ENCODE measurements around the gene MVP. TPM values are rescaled to one million over a fixed set of nuclear protein-coding genes. Genes with fewer than 3 reads are reported as not detected.

MVP gene
- total RNA-seq, 4 donors from 2014 or later, result 82.2 to 162 (median 129) TPM

DNA sequence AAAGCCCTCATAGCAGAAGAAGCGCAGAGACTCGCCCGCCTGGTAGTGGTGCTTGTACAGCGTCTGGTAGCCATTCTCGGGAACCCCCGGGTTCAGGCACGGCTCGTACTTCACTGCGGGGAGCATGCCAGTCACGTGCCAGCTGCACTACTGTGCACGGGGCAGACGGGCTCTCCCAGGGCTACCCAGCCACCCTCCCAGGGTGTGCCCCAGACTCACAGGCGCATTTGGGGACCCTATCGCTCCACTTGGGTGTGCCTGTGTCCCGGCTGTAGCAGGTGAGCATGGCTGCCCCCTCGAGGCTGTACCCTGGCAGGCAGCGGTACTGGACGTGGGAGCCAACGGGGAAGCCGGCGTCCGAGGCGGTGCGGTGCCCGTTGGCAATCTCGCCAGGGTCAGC is 53.1 kb downstream of the MVP start:
- WGBS, 2 donors (ENCODE audit: low coverage in 1 of 2), result no CpG with 5 or more reads among the region's 26 CpGs
- TF ChIP-seq, protein P1, sequence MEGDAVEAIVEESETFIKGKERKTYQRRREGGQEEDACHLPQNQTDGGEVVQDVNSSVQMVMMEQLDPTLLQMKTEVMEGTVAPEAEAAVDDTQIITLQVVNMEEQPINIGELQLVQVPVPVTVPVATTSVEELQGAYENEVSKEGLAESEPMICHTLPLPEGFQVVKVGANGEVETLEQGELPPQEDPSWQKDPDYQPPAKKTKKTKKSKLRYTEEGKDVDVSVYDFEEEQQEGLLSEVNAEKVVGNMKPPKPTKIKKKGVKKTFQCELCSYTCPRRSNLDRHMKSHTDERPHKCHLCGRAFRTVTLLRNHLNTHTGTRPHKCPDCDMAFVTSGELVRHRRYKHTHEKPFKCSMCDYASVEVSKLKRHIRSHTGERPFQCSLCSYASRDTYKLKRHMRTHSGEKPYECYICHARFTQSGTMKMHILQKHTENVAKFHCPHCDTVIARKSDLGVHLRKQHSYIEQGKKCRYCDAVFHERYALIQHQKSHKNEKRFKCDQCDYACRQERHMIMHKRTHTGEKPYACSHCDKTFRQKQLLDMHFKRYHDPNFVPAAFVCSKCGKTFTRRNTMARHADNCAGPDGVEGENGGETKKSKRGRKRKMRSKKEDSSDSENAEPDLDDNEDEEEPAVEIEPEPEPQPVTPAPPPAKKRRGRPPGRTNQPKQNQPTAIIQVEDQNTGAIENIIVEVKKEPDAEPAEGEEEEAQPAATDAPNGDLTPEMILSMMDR (IDR thresholded peaks at IDR 0.05), result no peak
- TF ChIP-seq EP300 (IDR thresholded peaks at IDR 0.05) (no peak), POLR2A (IDR thresholded peaks at IDR 0.05) (no peak), POLR2AphosphoS5 (IDR thresholded peaks at IDR 0.05) (no peak)
- Histone ChIP-seq H3K27me3 (peaks cover 38% of the 10 kb centered on the region), H3K4me1 (peaks cover 0 to 16% (median 0%) of the 10 kb centered on the region in 3 donors), H3K36me3 (no peaks in the 10 kb centered on the region), H3K9me3 (no peaks in the 10 kb centered on the region), H3K27ac (no peak overlapping the region), H3K4me3 (no peak overlapping the region)
- no peak for ATAC-seq

DNA sequence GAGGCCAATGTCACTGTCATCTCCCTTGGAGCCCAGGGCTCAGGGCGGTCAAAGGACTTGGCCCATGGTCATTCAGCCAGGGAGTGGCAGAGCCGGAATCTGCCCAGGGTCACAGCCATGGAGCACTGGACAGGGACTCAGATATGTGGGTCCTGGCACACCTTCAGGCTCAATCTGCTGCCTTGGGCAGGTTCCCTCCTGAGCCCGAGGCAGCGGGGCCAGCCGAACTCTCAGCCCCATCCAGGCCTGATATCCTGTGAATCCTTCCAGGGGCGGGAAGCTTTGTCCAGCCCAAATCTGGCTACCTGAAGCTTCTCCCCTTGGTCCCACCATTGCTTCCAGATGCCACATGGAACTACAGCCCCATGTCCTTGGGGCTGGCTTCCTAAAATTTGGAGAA is 54.9 kb downstream of the MVP start:
- H3K27me3 ChIP-seq, result peaks cover 57% of the 10 kb centered on the region
- peaks cover 0 to 16% (median 0%) of the 10 kb centered on the region in 3 donors for H3K4me1 ChIP-seq
- 89 to 100% methylated on average over 1 to 3 of the region's 6 CpGs for WGBS, 2 donors (ENCODE audit: low coverage in 1 of 2)
- no peak overlapping the region for H3K27ac ChIP-seq
- no peaks in the 10 kb centered on the region for H3K36me3 ChIP-seq
- TF ChIP-seq, protein P1 (IDR thresholded peaks at IDR 0.05), result no peak
- TF ChIP-seq POLR2AphosphoS5 (IDR thresholded peaks at IDR 0.05) (no peak), EP300 (IDR thresholded peaks at IDR 0.05) (no peak), POLR2A (IDR thresholded peaks at IDR 0.05) (no peak)
- no peak for ATAC-seq
- H3K9me3 ChIP-seq, result no peaks in the 10 kb centered on the region
- no peak overlapping the region for H3K4me3 ChIP-seq

DNA sequence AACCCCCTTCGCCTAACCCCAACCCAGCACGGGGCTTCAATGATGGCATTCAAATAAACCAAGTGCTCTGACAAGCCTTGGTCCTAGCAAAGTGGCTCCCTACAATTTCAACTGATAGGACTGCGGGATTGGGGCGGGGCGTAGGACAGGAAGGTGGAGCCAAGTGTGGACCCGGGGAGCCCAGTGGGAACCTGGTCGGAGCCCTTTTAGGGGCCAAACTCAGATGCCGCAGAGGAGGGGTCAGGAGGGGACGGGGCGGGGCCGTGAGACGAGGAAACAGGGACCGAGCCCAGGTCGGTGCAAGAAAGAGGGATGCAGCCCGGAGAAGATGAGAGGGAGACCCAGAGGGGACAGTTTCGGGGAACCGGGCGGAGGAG is 55.9 kb downstream of the MVP start:
- Histone ChIP-seq H3K27me3 (peaks cover 60% of the 10 kb centered on the region), H3K36me3 (no peaks in the 10 kb centered on the region), H3K4me1 (peaks cover 0 to 16% (median 0%) of the 10 kb centered on the region in 3 donors), H3K9me3 (no peaks in the 10 kb centered on the region), H3K4me3 (peak overlapping the region in 1 of 2 donors; percentile 25), H3K27ac (no peak overlapping the region)
- 16 to 33% methylated on average over 2 to 15 of the region's 18 CpGs for WGBS, 2 donors (ENCODE audit: low coverage in 1 of 2)
- TF ChIP-seq, protein P1 (IDR thresholded peaks at IDR 0.05), result no peak
- TF ChIP-seq POLR2A (IDR thresholded peaks at IDR 0.05), result no peak
- ATAC-seq, result no peak

DNA sequence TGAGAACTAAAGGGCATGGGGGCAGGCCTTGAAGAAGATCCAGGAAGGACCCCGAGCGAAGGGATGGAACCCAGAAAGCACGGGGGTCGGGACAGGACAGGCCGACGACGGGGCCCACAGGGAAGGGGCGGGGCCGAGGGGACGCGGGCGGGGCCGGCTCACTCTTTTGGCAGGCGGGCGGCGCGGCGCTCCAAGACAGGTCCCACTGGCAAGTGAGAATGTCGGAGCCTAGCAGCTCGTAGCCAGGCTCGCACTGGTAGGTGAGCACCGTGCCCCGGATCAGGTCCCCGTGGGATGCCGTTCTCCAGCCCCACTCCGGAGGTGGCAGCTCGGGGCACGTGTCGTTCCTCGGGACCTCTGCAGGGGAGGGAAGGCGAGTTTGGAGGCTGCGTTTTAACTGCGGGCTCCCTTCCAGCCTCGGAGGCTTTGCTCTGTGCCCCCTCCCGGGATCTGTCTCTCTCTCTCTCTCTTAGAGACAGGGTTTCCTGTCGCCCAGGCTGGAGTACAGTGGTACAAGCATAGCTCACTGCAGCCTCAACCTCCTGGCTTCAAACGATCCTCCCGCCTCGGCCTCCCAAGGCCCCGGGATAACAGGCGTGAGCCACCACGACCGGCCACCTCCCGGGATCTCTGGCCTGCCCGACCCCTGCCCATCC is 56.5 kb downstream of the MVP start:
- H3K4me1 ChIP-seq, result peaks cover 0 to 16% (median 0%) of the 10 kb centered on the region in 3 donors
- H3K9me3 ChIP-seq, result no peaks in the 10 kb centered on the region
- WGBS, 2 donors (ENCODE audit: low coverage in 1 of 2), result 0 to 20% methylated on average over 3 to 6 of the region's 45 CpGs
- no peak overlapping the region for H3K27ac ChIP-seq
- H3K4me3 ChIP-seq, result peak overlapping the region in 1 of 2 donors; percentile 25
- H3K36me3 ChIP-seq, result no peaks in the 10 kb centered on the region
- H3K27me3 ChIP-seq, result peaks cover 60% of the 10 kb centered on the region
- no peak for ATAC-seq
- TF ChIP-seq, protein P1 (IDR thresholded peaks at IDR 0.05), result no peak
- TF ChIP-seq POLR2AphosphoS5 (IDR thresholded peaks at IDR 0.05), result no peak
- TF ChIP-seq POLR2A (IDR thresholded peaks at IDR 0.05), result no peak
- TF ChIP-seq EP300 (IDR thresholded peaks at IDR 0.05), result no peak

DNA sequence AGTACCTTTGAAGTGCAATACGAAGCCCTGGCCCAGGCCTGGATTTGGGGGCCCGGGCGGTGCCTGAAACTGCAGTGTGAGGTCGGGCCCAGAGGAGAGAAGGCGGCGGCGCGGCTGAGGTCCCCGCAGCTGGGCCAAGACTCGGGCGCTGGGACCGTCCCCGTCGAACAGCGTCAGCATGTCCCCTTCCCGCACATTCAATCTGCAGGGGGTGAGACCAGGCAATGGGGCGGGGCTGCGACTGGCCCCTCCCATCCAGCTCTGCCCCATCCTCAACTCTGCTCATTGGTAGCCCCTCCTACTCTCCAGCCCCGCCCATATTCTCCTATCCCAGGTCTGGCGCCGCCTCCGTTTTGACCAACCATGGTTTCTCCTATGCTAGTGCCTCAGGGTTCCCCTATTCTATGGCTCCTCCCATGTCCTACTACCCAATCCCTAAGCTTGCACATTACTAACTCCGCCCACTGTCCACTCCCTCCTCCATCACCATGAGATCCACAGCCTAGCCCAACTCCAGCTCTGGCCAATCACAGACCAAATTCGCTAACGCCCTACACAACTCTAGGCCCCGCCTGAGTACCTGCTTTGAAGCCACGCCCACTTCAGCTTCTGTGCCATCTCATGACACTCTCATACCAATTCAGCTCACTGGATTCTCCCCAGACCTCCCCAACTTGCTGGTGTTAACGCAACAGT is 57.2 kb downstream of the MVP start:
- Histone ChIP-seq H3K4me3 (peak overlapping the region in 1 of 2 donors; percentile 25), H3K9me3 (no peaks in the 10 kb centered on the region), H3K36me3 (no peaks in the 10 kb centered on the region), H3K27me3 (peaks cover 60% of the 10 kb centered on the region), H3K4me1 (peaks cover 0 to 16% (median 0%) of the 10 kb centered on the region in 3 donors), H3K27ac (no peak overlapping the region)
- WGBS, 2 donors (ENCODE audit: low coverage in 1 of 2), result 0 to 11% methylated on average over 7 to 12 of the region's 28 CpGs
- no peak for ATAC-seq
- TF ChIP-seq POLR2AphosphoS5 (IDR thresholded peaks at IDR 0.05) (no peak), POLR2A (IDR thresholded peaks at IDR 0.05) (no peak), EP300 (IDR thresholded peaks at IDR 0.05) (no peak)
- TF ChIP-seq, protein P1 (IDR thresholded peaks at IDR 0.05), result no peak

All from gastroesophageal sphincter (tissue), 4 donors.